Thyroid gland (tissue), 4 donors: ENCODE measurements around the gene MACROD1. TPM values are rescaled to one million over a fixed set of nuclear protein-coding genes. Genes with fewer than 3 reads are reported as not detected.
A peak's percentile ranks its signal among the peaks of the same experiment; 100 is the strongest.

ENCODE experiments used
- DNase-seq, 2 donors: peaks; one replicate each; pipeline ENCODE4 v3.0.0-alpha.2; 2019
- H3K27ac ChIP-seq, 3 donors: fragments of 200-600 bp; sonication (generic); 1 replicate in 2 of 3; 2 replicates in 1 of 3; pipeline ENCODE4 v1.5.1; 2016 to 2019; ENCODE audit warnings: mild to moderate bottlenecking in 1 of 3, moderate library complexity in 1 of 3
- H3K27me3 ChIP-seq: fragments of 200-600 bp; sonication (generic); one replicate; pipeline ENCODE4 v1.5.1; 2019
- H3K36me3 ChIP-seq, 2 donors: fragments of 200-600 bp; sonication (generic); one replicate each; pipeline ENCODE4 v1.5.1; 2016 to 2019
- H3K4me1 ChIP-seq, 2 donors: fragments of 200-600 bp; sonication (generic); one replicate each; pipeline ENCODE4 v1.5.1; 2017 to 2019
- H3K4me3 ChIP-seq, 3 donors: fragments of 200-600 bp; sonication (generic); replicated peaks in 1 of 3; 1 replicate in 2 of 3; 2 replicates in 1 of 3; pipeline ENCODE4 v1.5.1; 2016; ENCODE audit warnings: mild to moderate bottlenecking in 1 of 3
- H3K9me3 ChIP-seq: fragments of 200-600 bp; sonication (generic); one replicate; pipeline ENCODE4 v1.5.1; 2017
- POLR2A ChIP-seq, 2 donors: fragments of 450-650 bp; IDR thresholded peaks; one replicate each; pipeline ENCODE4 v1.6.1; 2017; ENCODE audit warnings: antibody characterized with exemption in 2 of 2, mild to moderate bottlenecking in 2 of 2, moderate library complexity in 1 of 2
- WGBS, 2 donors: methylation state at CpG; one replicate each; pipeline ENCODE4 v1.1.5; 2017; 5-methylcytosine and 5-hydroxymethylcytosine counted together
- intact Hi-C: fragments of 100-400 bp; cut with DNase I; formaldehyde crosslinking; loops from one replicate; pipeline ENCODE4 v1.15.1; 2023
- total RNA-seq, 4 donors: library from RNA; depleted of rRNA; stranded (reverse); fragments of >200 nt; gene quantifications; one replicate each; pipeline ENCODE4 v1.2.3, GENCODE V29; 2016
- TF ChIP-seq, protein P1 (sequence below), 6 experiments: fragments of 200-600 bp in 3 of 6; fragments of 450-650 bp in 3 of 6; sonication (generic) in 3 of 6; IDR thresholded peaks; one replicate each; pipeline ENCODE4 v1.5.1; 2016 to 2019; ENCODE audit warnings: antibody characterized with exemption in 6 of 6, mild to moderate bottlenecking in 2 of 6, inconsistent platforms in 1 of 6, moderate library complexity in 1 of 6

MACROD1 gene
- total RNA-seq, 4 donors from 2014 or later, result 62.5 to 89.5 (median 70.0) TPM

DNA sequence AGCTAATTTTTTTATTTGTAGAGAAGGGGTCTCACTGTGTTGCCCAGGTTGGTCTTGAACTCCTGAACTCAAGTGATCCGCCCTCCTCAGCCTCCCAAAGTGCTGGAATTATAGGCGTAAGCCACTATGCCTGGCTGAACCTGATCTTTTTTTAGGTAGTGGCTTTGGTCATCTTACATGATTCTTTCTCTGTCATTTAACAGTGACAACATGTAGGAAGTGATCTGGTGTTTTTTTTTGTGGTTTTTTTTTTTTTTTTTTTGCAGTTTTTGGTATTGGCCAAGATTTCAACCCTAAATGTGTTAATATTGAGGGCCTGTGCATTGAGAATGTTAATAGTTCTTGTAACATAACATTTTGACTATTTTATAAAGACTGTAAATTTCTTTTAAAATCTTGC lies 32.6 kb upstream of the MACROD1 start:
- H3K4me1 ChIP-seq, result no peaks in the 10 kb centered on the region
- H3K4me3 ChIP-seq, result no peak overlapping the region
- 98 to 100% methylated on average over 2 of the region's 2 CpGs for WGBS, 2 donors
- peaks cover 88 to 94% of the 10 kb centered on the region in 2 donors for H3K36me3 ChIP-seq
- intact Hi-C loops, result no loop called here
- TF ChIP-seq, protein P1, sequence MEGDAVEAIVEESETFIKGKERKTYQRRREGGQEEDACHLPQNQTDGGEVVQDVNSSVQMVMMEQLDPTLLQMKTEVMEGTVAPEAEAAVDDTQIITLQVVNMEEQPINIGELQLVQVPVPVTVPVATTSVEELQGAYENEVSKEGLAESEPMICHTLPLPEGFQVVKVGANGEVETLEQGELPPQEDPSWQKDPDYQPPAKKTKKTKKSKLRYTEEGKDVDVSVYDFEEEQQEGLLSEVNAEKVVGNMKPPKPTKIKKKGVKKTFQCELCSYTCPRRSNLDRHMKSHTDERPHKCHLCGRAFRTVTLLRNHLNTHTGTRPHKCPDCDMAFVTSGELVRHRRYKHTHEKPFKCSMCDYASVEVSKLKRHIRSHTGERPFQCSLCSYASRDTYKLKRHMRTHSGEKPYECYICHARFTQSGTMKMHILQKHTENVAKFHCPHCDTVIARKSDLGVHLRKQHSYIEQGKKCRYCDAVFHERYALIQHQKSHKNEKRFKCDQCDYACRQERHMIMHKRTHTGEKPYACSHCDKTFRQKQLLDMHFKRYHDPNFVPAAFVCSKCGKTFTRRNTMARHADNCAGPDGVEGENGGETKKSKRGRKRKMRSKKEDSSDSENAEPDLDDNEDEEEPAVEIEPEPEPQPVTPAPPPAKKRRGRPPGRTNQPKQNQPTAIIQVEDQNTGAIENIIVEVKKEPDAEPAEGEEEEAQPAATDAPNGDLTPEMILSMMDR (IDR thresholded peaks at IDR 0.05), result no peak
- no peak for TF ChIP-seq POLR2A (IDR thresholded peaks at IDR 0.05)
- H3K27ac ChIP-seq, result no peak overlapping the region
- DNase-seq, result no peak
- no peaks in the 10 kb centered on the region for H3K9me3 ChIP-seq
- H3K27me3 ChIP-seq, result no peaks in the 10 kb centered on the region

DNA sequence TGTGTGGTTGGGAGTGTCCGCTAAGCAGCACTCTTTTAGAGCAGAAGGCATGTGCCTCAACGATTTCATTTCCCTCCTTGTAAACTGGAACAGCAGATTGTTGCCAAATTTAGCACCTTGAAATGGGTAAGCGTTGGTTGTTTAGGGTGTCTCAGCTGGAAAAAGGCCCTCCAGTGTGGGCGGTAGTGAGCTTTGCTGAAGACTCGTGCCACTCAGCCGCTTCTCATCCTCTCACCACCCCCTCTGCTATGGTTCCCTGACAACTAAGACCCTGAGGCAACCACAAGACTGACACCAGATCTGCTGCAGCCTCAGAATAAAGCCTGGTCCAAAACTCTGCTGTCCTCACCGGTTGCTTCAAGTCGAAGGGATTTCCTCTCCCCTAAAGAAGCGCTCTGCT lies 30.7 kb upstream of the MACROD1 start:
- peaks cover 81 to 83% of the 10 kb centered on the region in 2 donors for H3K36me3 ChIP-seq
- no peaks in the 10 kb centered on the region for H3K4me1 ChIP-seq
- no peak overlapping the region for H3K4me3 ChIP-seq
- intact Hi-C loops, result no loop called here
- no peaks in the 10 kb centered on the region for H3K27me3 ChIP-seq
- 85 to 89% methylated on average over 9 of the region's 9 CpGs for WGBS, 2 donors
- no peak for DNase-seq
- no peaks in the 10 kb centered on the region for H3K9me3 ChIP-seq
- H3K27ac ChIP-seq, result no peak overlapping the region
- TF ChIP-seq, protein P1 (IDR thresholded peaks at IDR 0.05), result no peak
- no peak for TF ChIP-seq POLR2A (IDR thresholded peaks at IDR 0.05)

DNA sequence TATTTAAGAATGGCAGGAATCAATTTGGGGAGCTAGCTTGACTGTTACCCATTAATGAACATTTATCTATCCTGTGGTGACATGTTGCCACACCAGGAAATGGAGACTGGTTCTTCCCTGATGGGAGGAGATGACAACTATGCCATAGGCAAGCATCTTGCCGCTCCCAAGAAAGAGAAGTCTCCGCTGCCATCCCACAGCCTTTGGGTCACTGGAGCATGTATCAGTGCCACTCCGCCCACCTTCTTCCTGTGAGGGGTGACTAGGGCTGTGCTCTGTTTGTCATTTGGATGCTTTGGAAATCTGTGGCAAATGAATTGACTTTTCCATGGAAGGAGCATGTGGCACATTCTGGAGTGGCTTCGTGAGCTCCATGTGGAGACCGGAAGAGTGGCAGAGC lies 26.5 kb upstream of the MACROD1 start:
- no peaks in the 10 kb centered on the region for H3K27me3 ChIP-seq
- no peaks in the 10 kb centered on the region for H3K9me3 ChIP-seq
- WGBS, 2 donors, result 88 to 94% methylated on average over 5 of the region's 5 CpGs
- intact Hi-C loops, result no loop called here
- H3K4me3 ChIP-seq, result no peak overlapping the region
- no peak overlapping the region for H3K27ac ChIP-seq
- peaks cover 5 to 18% of the 10 kb centered on the region in 2 donors for H3K4me1 ChIP-seq
- TF ChIP-seq, protein P1 (IDR thresholded peaks at IDR 0.05), result no peak
- TF ChIP-seq POLR2A (IDR thresholded peaks at IDR 0.05), result no peak
- H3K36me3 ChIP-seq, result peaks cover 48% of the 10 kb centered on the region in 2 donors
- DNase-seq, result no peak

DNA sequence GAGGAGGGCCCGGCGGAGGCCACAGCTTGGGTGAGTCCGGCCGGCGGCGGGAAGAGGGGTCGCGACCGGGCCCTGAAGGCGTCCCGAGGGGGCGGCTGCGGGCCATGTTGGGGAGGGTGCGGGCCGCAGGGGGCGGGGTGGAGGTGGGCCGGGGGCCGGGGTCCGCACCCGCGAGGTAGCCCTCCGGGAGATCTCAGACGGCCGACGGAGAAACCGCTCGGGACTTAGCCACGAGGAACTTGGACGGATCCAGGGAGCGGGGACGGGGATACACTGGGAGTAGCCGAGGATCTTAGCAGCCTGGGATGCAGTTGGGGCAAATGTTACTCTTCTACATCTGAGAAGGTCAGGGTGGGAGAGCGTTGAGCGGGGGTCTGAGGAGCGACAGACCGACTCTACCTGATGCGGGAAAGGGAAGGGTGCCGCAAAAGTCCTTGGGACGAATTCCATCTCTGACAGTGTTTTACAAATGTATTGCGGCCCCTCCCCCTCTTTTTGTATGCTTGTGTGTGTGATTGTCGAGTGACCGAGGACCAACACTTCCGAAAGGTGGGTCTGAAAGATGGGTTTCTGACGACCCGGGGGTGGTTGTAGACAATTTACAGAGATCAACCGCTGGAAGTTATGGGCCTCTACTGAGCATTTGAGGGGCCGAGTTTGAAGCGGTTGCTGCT lies 20.7 kb upstream of the MACROD1 start:
- no peaks in the 10 kb centered on the region for H3K36me3 ChIP-seq
- peak overlapping the region in 2 of 3 donors; percentile 26 to 92 for H3K27ac ChIP-seq
- no peak overlapping the region for H3K4me3 ChIP-seq
- intact Hi-C loops, result no loop called here
- no peaks in the 10 kb centered on the region for H3K27me3 ChIP-seq
- no peaks in the 10 kb centered on the region for H3K9me3 ChIP-seq
- DNase-seq, result peak in 1 of 2 donors; percentile 27
- TF ChIP-seq, protein P1 (IDR thresholded peaks at IDR 0.05), result no peak
- no peak for TF ChIP-seq POLR2A (IDR thresholded peaks at IDR 0.05)
- peaks cover 34 to 51% of the 10 kb centered on the region in 2 donors for H3K4me1 ChIP-seq
- WGBS, 2 donors, result 2% methylated on average over 35 of the region's 48 CpGs

DNA sequence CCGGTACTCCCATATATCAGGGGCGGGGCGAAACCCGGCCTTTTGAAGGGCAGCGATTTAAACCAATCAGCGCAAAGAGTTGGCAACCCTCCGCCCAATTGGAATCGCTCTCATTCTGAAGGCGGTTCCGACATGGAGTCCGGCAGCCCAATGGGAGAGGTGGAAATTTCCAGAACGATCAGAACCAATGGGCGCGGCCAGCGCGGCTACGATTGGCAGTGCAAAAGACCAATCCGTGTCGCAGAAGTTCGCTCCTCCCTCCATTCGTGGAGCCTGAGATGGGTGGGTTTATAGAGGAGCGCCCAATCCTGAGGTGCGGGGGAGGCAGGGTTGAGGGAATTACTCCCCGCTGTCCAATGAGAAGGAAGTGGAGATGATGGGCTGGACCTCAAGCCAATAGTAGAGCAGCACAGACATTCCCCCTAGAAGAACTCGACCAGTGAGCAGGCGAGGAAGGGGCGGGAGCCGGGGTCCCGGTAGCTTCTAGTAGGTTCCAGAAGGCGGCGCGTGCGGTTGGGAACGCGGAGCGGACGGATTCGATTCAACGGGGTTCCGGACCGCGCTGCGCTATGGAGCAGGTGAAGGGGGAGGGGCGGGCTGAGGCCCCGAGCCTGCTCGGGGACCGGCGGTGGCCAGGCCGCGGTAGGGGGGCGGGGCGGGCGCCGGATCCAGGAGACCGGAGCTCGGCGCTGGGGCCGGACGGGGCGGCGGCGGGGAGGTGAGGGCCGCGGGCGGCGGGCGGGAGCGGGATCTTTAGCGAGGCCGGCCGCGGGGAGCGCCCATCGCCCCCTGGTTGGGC lies 20.0 kb upstream of the MACROD1 start, which contains the start of gene STIP1:
TSS of gene STIP1 (plus strand) at position 479 of the 799 bp plus-strand sequence. CDS start at position 570, 91 bp downstream.
- H3K27ac ChIP-seq, result peak within 1 kb of the TSS; percentile 60 to 99 (median 98)
- TF ChIP-seq, protein P1 (IDR thresholded peaks at IDR 0.05), result peak in 1 of 6 experiments; percentile 28
- TF ChIP-seq POLR2A (IDR thresholded peaks at IDR 0.05), result no peak
- peak; percentile 99 for DNase-seq
- H3K4me3 ChIP-seq, result peak within 1 kb of the TSS; percentile 17 to 55 (median 53)
- H3K4me1 ChIP-seq, result peaks cover 40 to 59% of the 10 kb centered on the region in 2 donors
- H3K27me3 ChIP-seq, result no peaks in the 10 kb centered on the region
- intact Hi-C loops, result no loop called here
- 1% methylated on average over 25 to 32 of the region's 74 CpGs for WGBS, 2 donors
- H3K36me3 ChIP-seq, result no peaks in the 10 kb centered on the region
- no peaks in the 10 kb centered on the region for H3K9me3 ChIP-seq
